ENCODE data around the gene ADGRG6. TPM values are rescaled to one million over a fixed set of nuclear protein-coding genes. Genes with fewer than 3 reads are reported as not detected.

The ADGRG6 gene
- total and polyA plus RNA-seq, 10 of the 15 experiments (the other 5 are each of a cell fraction or from before 2014, with no cell fraction given): 0.01 to 0.24 (median 0.13) TPM; not detected in 7

- WGBS (ENCODE audit: insufficient coverage, insufficient replicate concordance, low lambda C conversion rate, missing lambda C conversion rate): 45% methylated on average over 1 of the region's 1 CpG
- ChIA-PET SMC1A (ENCODE audit: uncharacterized antibody, unreplicated experiment) (no interaction called here), RAD21 (ENCODE audit: unreplicated experiment) (no interaction called here), POLR2A (no interaction called here), CTCF (no interaction called here)
- Histone ChIP-seq H3K79me2 (ENCODE audit: control insufficient read depth, insufficient read depth, low read length) (no peaks in the 10 kb centered on the region), H2AFZ (ENCODE audit: control insufficient read depth, low read depth, low read length) (no peak overlapping the region), H4K20me1 (ENCODE audit: control insufficient read depth, insufficient read depth) (no peaks in the 10 kb centered on the region), H3K36me3 (ENCODE audit: control insufficient read depth in 2 of 2, insufficient read depth in 2 of 2, low read length in 1 of 2) (no peaks in the 10 kb centered on the region), H3K9me3 (replicated peaks; ENCODE audit: control insufficient read depth, insufficient read depth, low read length) (no peaks in the 10 kb centered on the region), H3K27ac (ENCODE audit: control insufficient read depth, insufficient read depth) (no peak overlapping the region), H3K4me2 (ENCODE audit: control insufficient read depth, insufficient read depth) (no peak overlapping the region), H3K9ac (ENCODE audit: control insufficient read depth, insufficient read depth, low read length) (no peak overlapping the region), H3K4me1 (ENCODE audit: control insufficient read depth, insufficient read depth, low read length) (no peaks in the 10 kb centered on the region), H3K27me3 (replicated peaks in 1 of 2; ENCODE audit: control insufficient read depth in 2 of 2, insufficient read depth in 2 of 2, low read length in 1 of 2) (no peaks in the 10 kb centered on the region), H3K4me3 (no peak overlapping the region)
- intact Hi-C loops (cut with micrococcal nuclease; ENCODE audit: unreplicated experiment) (no loop called here), in situ Hi-C loops (cut with MboI) (no loop called here)
- no peak for DNase-seq (ENCODE audit: low read depth, low spot score)
- no peak for ATAC-seq
- BruUV-seq (replicated peaks): no TSS peak
- FAIRE-seq: no peak
- no peak for TF ChIP-seq ZNF24 (IDR thresholded peaks at IDR 0.05)
- no peak for TF ChIP-seq POU2F2 (IDR thresholded peaks at IDR 0.05; ENCODE audit: borderline replicate concordance, low read depth, low read length)
- no peak for TF ChIP-seq MYB (IDR thresholded peaks at IDR 0.05; ENCODE audit: borderline replicate concordance, low read depth, low read length)
- no peak for TF ChIP-seq RB1 (IDR thresholded peaks at IDR 0.05; ENCODE audit: borderline replicate concordance)
- no peak for TF ChIP-seq MTA3 (IDR thresholded peaks at IDR 0.05; ENCODE audit: borderline replicate concordance, low read length)
- TF ChIP-seq RELB (IDR thresholded peaks at IDR 0.05; ENCODE audit: low read depth): no peak
- TF ChIP-seq PKNOX1 (IDR thresholded peaks at IDR 0.05): no peak
- no peak for TF ChIP-seq PAX5 (IDR thresholded peaks at IDR 0.05; ENCODE audit: borderline replicate concordance, low read depth, low read length)
- TF ChIP-seq SREBF2 (IDR thresholded peaks at IDR 0.05; ENCODE audit: low read length): no peak
- TF ChIP-seq DPF2 (IDR thresholded peaks at IDR 0.05): no peak
- TF ChIP-seq SUPT20H (IDR thresholded peaks at IDR 0.05; ENCODE audit: borderline replicate concordance, control insufficient read depth, low read depth, low read length): no peak
- TF ChIP-seq HDAC2 (IDR thresholded peaks at IDR 0.05): no peak
- no peak for TF ChIP-seq E4F1 (IDR thresholded peaks at IDR 0.05; ENCODE audit: borderline replicate concordance, partially characterized antibody)
- TF ChIP-seq RAD51 (IDR thresholded peaks at IDR 0.05): no peak
- no peak for TF ChIP-seq CHD2 (IDR thresholded peaks at IDR 0.05; ENCODE audit: borderline replicate concordance, low read depth, low read length)
- no peak for TF ChIP-seq JUNB (IDR thresholded peaks at IDR 0.05)
- no peak for TF ChIP-seq MEF2B (IDR thresholded peaks at IDR 0.05; ENCODE audit: partially characterized antibody, poor library complexity, severe bottlenecking)
- no peak for TF ChIP-seq WRNIP1 (IDR thresholded peaks at IDR 0.05; ENCODE audit: borderline replicate concordance, low read depth, low read length)
- no peak for TF ChIP-seq USF1 (IDR thresholded peaks at IDR 0.05; ENCODE audit: borderline replicate concordance, extremely low read length, insufficient read depth, low read depth, low read length)
These were observed 48.5 kb downstream of the ADGRG6 start for GRCh38 chr6:142350309-142350708.
